ENCODE results near the gene GRID2.

DNA sequence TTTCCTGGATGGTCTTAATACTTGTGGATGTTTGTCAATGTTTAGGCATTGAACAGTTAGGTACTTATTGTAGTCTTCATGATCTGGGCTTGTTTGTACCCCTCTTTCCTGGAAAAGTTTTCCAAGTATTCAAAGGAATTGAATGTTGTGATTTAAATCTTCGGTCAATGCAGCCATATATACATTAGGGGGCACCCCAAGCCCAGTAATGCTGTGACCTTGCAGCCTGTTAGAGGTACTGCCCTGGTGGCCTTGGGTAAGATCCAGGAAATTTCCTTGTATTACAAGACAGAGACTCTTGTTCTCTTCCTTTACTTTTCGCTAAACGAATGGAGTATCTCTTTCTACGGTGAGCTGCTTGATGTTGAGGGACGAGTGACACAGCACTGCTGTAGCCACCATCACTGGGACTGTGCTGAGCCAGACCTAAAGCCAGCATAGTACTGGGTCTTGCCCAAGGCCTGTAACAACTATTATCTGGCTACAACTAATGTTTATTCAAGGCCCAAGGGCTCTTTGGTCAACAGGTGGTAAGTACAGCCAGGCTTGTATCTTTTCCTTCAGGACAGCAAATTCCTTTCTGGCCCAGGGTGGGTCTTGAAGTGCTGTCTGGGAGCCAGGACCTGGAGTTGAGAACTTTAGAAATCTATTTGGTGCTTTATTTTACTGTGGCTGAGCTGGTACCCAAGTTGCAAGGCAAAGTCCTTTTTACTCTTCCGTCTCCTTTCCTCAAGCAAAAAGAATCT is 1406.5 kb downstream of the GRID2 start:
- TF ChIP-seq HDAC2 (CRISPR knock-in tag; IDR thresholded peaks at IDR 0.05) (no peak), EZH2 (conservative IDR thresholded peaks at IDR 0.05; ENCODE audit: low read depth, low read length) (no peak), TAF1 (CRISPR knock-in tag; IDR thresholded peaks at IDR 0.05) (no peak), YY1 (IDR thresholded peaks at IDR 0.05; ENCODE audit: insufficient read depth, insufficient replicate concordance, low read depth, low read length) (no peak), ZNF616 (CRISPR knock-in tag; IDR thresholded peaks at IDR 0.05; ENCODE audit: low read depth) (no peak), FOSL2 (CRISPR knock-in tag; IDR thresholded peaks at IDR 0.05) (no peak), JUN (CRISPR knock-in tag; IDR thresholded peaks at IDR 0.05) (no peak)
- TF ChIP-seq, protein P1, sequence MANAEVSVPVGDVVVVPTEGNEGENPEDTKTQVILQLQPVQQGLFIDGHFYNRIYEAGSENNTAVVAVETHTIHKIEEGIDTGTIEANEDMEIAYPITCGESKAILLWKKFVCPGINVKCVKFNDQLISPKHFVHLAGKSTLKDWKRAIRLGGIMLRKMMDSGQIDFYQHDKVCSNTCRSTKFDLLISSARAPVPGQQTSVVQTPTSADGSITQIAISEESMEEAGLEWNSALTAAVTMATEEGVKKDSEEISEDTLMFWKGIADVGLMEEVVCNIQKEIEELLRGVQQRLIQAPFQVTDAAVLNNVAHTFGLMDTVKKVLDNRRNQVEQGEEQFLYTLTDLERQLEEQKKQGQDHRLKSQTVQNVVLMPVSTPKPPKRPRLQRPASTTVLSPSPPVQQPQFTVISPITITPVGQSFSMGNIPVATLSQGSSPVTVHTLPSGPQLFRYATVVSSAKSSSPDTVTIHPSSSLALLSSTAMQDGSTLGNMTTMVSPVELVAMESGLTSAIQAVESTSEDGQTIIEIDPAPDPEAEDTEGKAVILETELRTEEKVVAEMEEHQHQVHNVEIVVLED (CRISPR knock-in tag; IDR thresholded peaks at IDR 0.05; ENCODE audit: borderline replicate concordance), result no peak
- TF ChIP-seq, protein P2, sequence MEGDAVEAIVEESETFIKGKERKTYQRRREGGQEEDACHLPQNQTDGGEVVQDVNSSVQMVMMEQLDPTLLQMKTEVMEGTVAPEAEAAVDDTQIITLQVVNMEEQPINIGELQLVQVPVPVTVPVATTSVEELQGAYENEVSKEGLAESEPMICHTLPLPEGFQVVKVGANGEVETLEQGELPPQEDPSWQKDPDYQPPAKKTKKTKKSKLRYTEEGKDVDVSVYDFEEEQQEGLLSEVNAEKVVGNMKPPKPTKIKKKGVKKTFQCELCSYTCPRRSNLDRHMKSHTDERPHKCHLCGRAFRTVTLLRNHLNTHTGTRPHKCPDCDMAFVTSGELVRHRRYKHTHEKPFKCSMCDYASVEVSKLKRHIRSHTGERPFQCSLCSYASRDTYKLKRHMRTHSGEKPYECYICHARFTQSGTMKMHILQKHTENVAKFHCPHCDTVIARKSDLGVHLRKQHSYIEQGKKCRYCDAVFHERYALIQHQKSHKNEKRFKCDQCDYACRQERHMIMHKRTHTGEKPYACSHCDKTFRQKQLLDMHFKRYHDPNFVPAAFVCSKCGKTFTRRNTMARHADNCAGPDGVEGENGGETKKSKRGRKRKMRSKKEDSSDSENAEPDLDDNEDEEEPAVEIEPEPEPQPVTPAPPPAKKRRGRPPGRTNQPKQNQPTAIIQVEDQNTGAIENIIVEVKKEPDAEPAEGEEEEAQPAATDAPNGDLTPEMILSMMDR (CRISPR knock-in tag; IDR thresholded peaks at IDR 0.05), result peak; percentile 61
- TF ChIP-seq, protein P3, sequence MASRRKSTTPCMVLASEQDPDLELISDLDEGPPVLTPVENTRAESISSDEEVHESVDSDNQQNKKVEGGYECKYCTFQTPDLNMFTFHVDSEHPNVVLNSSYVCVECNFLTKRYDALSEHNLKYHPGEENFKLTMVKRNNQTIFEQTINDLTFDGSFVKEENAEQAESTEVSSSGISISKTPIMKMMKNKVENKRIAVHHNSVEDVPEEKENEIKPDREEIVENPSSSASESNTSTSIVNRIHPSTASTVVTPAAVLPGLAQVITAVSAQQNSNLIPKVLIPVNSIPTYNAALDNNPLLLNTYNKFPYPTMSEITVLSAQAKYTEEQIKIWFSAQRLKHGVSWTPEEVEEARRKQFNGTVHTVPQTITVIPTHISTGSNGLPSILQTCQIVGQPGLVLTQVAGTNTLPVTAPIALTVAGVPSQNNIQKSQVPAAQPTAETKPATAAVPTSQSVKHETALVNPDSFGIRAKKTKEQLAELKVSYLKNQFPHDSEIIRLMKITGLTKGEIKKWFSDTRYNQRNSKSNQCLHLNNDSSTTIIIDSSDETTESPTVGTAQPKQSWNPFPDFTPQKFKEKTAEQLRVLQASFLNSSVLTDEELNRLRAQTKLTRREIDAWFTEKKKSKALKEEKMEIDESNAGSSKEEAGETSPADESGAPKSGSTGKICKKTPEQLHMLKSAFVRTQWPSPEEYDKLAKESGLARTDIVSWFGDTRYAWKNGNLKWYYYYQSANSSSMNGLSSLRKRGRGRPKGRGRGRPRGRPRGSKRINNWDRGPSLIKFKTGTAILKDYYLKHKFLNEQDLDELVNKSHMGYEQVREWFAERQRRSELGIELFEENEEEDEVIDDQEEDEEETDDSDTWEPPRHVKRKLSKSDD (CRISPR knock-in tag; IDR thresholded peaks at IDR 0.05; ENCODE audit: low read depth), result no peak

Measured in HepG2 (cell line).